Adipocyte (in vitro differentiated cells): ENCODE data around the gene ZC3H12C.
A peak's percentile ranks its signal among the peaks of the same experiment; 100 is the strongest.

Experiments
- DNase-seq: peaks from one replicate; pipeline ENCODE4 v3.0.0-alpha.2; 2015; ENCODE audit warnings: low read depth
- H3K27me3 ChIP-seq: replicated peaks from 2 replicates; pipeline ENCODE4 v1.7.0; 2013; ENCODE audit warnings: mild to moderate bottlenecking, low read length, moderate library complexity; ENCODE audit not compliant: control insufficient read depth, insufficient read depth
- H3K36me3 ChIP-seq: 2 replicates; pipeline ENCODE4 v1.7.0; 2013; ENCODE audit warnings: low read length, mild to moderate bottlenecking, moderate library complexity; ENCODE audit not compliant: control insufficient read depth, insufficient read depth, severe bottlenecking
- H3K4me1 ChIP-seq: 2 replicates; pipeline ENCODE4 v1.7.0; 2013; ENCODE audit warnings: mild to moderate bottlenecking, low read length, moderate library complexity; ENCODE audit not compliant: control insufficient read depth, insufficient read depth
- H3K4me3 ChIP-seq: 2 replicates; pipeline ENCODE4 v1.7.0; 2013; ENCODE audit warnings: mild to moderate bottlenecking, low read length, moderate library complexity
- H3K9ac ChIP-seq: 2 replicates; pipeline ENCODE4 v1.7.0; 2013; ENCODE audit warnings: mild to moderate bottlenecking, low read length, moderate library complexity
- H3K9me3 ChIP-seq: 2 replicates; pipeline ENCODE4 v1.7.0; 2013; ENCODE audit warnings: mild to moderate bottlenecking, low read length, moderate library complexity; ENCODE audit not compliant: control insufficient read depth

ZC3H12C gene

DNA sequence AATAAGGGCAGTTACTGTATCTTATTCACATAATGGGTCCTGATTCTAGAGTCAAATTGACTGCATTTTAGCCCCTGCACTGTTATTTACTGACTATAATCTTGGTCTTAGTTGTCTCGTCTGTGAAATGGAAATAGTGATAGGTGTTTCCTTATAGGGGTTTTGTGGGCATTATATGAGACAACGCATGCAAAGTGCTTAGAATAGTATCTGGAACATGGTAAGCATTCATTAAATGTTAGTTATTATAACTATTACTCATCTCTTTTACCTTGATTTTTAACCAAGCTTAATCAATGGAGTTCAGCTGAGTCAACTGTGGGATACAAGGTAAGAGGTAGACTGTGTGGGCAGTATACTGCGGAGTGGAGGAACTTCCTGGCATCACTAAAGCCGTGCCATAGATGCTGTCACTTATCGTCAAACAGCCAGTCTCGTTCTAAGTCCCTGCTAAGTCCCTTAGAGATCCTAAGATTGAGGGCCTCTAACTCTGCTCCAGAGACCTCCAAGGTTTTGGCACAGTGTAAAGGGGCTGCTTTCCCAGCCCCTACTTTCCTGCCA, 2.6 kb upstream of the ZC3H12C start:
- Histone ChIP-seq H3K9me3 (no peaks in the 10 kb centered on the region), H3K9ac (no peak overlapping the region), H3K36me3 (no peaks in the 10 kb centered on the region), H3K27me3 (no peaks in the 10 kb centered on the region), H3K4me1 (peaks cover 41% of the 10 kb centered on the region), H3K4me3 (no peak overlapping the region)
- DNase-seq: no peak

DNA sequence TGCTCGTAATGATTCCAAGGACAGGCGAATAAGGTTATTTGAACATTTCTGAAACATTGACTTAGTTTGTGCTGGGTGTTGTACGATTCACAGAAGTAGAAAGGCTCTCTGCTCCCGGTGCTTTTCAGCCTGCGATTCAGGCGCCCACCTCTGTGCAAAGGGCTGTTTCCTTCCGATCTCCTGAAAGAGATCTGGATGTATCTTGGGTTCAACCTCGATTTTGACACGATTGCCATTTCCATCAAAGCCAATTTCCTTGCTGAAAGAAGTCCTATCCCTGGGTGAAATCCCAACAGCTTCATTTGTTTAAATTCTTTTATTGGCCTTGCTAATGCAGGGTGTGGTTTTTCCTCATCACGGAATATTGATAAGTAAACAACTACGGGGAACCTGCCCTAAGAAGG, 1.1 kb upstream of the ZC3H12C start:
- H3K27me3 ChIP-seq: no peaks in the 10 kb centered on the region
- H3K36me3 ChIP-seq: no peaks in the 10 kb centered on the region
- peak overlapping the region; percentile 90 for H3K4me3 ChIP-seq
- H3K9me3 ChIP-seq: no peaks in the 10 kb centered on the region
- DNase-seq: peak; percentile 11
- H3K9ac ChIP-seq: peak overlapping the region; percentile 88
- H3K4me1 ChIP-seq: peaks cover 27% of the 10 kb centered on the region

DNA sequence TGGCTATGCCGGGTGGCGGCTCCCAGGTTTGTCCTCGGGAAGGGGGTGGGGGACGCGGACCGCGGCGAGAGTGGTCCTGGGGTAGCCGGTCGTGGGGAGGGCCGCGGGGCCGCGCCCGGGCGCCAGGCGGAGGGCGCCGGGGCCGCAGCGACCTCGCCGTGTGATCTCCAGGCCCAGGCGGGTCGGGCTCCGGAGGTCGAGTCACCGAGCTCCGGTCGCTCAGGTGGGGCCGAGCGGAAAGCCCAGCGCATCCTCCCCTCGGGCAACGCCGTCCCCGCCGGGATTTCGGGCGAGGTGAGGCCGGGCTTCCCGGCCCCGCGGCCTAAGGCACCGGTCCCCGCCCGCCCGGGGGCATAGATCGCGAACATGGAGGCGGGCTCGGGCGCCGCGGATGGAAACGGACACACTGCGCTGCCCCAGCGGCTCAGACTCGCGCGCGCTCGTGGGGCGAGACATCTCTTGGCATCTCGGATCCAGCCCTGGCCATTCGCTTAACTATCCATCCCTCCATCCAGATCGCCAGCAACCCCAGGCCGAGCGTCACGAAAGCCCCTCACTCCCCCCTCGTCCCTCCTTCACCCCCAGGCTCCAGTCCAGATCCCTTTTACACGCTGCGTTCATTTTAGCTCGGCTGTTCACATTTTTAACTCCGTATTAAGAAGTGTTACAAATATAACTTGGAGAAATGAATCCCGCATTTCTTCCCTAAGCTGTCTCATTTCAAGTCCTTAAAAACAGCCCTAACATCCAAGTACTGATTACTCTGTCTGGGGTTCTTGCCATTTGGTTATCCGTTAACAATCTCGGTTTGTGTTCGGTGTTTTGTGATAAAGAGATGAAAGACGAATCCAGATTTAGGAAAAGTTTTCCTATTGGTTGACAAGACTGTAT, 460 bp downstream of the ZC3H12C start:
- Histone ChIP-seq H3K9ac (peak overlapping the region; percentile 88), H3K27me3 (no peaks in the 10 kb centered on the region), H3K4me1 (peaks cover 25% of the 10 kb centered on the region), H3K36me3 (no peaks in the 10 kb centered on the region), H3K9me3 (no peaks in the 10 kb centered on the region), H3K4me3 (peak overlapping the region; percentile 90)
- DNase-seq: peak; percentile 81

DNA sequence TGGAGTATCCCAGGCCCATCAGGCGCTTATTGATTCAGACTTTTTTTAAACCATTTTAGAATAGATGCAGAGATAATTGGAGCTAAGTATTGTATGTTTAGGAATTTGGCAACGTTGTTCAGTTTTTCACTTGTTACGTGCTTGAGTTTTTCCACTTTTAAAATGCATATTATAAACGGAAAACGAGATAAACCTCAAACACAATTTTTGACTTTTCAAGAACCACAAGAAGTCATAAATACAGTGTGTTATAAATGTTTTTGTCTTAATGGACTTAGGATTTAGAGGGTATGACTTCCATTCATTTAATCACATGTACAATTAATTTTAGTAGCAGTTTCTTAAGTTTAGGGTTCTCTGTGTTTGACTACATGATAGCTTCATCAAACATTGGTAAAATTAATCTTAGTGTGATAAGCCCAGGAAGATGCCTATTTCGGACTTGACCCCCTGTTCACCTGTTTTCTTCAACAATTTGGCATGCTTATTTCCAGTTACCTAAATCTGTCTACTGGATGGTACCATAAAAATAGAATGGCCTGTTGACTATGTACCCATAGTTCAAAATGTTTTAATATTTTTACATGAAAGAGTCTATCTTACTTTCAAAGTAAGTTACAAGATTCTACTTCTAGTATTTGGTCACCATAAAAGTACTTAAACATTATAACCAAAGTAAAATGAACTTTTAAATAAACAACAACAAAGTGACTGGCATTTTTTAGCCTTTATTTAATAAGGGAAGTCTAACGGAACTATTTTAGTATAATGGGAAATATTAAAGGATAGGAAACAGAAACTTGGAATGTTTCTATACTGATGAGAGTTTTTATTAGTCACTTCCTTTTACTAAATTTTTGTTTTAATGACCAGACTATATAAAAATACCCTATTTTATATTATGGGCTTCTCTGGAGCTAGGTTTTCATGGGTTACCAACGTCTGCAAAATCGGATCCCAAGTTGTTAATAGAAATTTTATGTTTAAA, 1.4 kb downstream of the ZC3H12C start:
- Histone ChIP-seq H3K9ac (peak overlapping the region; percentile 88), H3K36me3 (no peaks in the 10 kb centered on the region), H3K4me3 (peak overlapping the region; percentile 90), H3K27me3 (no peaks in the 10 kb centered on the region), H3K4me1 (peaks cover 25% of the 10 kb centered on the region), H3K9me3 (no peaks in the 10 kb centered on the region)
- DNase-seq: no peak

DNA sequence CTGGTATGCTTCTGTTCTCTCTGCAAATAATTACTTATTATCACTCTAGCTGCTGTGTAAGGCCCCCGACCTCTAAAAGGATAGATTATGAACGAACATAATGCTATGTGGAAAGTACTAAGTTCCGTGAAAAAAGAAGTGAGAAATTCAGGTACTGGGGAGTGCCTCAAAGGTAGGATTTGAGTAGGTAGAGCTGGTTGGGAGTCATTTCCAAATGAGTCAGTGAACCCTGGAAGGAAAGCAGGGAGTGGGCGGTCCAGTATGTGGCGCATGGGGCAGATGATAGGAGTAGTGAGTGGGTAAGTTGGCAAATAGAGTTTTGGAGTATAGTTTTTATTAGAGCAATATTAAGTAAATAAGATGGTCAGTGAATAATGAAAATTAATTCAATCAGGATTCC, 2.4 kb downstream of the ZC3H12C start:
- H3K27me3 ChIP-seq: no peaks in the 10 kb centered on the region

DNA sequence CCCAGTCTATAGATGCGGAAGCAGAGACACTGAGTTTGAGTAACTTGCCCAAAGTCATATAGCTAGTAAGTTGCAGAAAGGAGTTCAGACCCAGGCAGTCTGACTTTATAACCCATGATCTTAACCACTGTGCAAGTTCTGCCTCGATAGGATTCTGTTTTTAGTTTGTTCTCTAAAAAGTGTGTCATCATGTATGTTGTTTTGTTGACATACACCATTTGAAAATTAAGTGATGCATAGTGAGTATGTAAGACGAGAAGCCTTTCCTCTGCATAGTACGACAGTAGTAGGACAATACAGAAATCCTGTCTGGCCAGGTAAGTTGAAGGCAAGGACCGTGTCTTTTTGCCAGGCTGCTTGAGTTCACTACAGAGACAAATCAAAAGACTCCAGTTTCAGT, 3.3 kb downstream of the ZC3H12C start:
- DNase-seq: no peak
- Histone ChIP-seq H3K4me3 (no peak overlapping the region), H3K9ac (no peak overlapping the region), H3K36me3 (no peaks in the 10 kb centered on the region), H3K9me3 (no peaks in the 10 kb centered on the region), H3K4me1 (peaks cover 25% of the 10 kb centered on the region), H3K27me3 (no peaks in the 10 kb centered on the region)

More for the DNA sequence above, 2.4 kb downstream of the ZC3H12C start:
- Histone ChIP-seq H3K9ac (no peak overlapping the region), H3K36me3 (no peaks in the 10 kb centered on the region), H3K9me3 (no peaks in the 10 kb centered on the region), H3K4me3 (no peak overlapping the region), H3K4me1 (peaks cover 25% of the 10 kb centered on the region)
- no peak for DNase-seq

DNA sequence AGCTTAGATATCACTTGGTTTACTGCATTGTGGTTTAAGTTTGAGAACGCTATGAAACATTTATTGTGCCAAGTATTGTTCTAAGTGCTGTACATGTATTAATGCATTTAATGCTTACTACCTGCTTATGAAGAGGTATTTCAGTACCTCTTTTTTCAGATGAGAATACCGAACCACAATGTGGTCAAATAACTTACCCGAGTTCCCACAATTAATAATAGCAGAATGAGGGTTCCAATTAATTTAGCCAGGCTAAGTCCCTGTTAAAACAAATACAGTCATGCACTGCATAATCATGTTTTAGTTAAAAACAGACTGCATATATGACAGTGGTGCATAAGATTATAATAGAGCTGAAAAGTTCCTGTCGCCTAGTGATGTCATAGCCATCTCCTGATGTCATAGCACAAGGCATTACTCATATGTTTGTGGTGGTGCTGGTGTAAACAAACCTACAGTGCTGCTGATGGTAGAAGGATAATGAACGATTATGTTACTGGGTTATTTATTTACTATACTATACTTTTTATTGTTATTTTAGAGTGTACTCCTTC, 4.3 kb downstream of the ZC3H12C start:
- H3K4me1 ChIP-seq: peaks cover 17% of the 10 kb centered on the region
- H3K36me3 ChIP-seq: no peaks in the 10 kb centered on the region
- H3K9ac ChIP-seq: no peak overlapping the region
- H3K4me3 ChIP-seq: no peak overlapping the region
- H3K27me3 ChIP-seq: no peaks in the 10 kb centered on the region
- DNase-seq: no peak
- no peaks in the 10 kb centered on the region for H3K9me3 ChIP-seq

DNA sequence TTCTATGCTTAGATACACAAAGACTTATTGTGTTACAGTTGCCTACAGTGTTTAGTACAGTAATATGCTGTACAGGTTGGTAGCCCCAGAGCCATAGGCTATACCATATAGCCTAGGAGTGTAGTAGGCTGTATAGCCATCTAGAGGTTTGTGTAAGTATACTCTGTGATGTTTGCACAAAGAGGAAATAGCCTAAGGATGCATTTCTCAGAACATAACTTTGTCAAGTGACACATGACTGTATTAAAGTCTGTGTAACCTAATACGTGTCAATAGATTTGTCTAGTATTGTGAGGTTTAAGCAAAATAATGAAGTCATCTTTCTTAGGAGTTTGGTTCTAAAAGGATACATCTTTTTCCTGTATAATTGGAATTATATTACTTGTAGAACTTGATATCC, 5.5 kb downstream of the ZC3H12C start:
- DNase-seq: no peak
- Histone ChIP-seq H3K36me3 (no peaks in the 10 kb centered on the region), H3K9ac (no peak overlapping the region), H3K4me3 (no peak overlapping the region), H3K9me3 (no peaks in the 10 kb centered on the region), H3K4me1 (peaks cover 17% of the 10 kb centered on the region), H3K27me3 (no peaks in the 10 kb centered on the region)

DNA sequence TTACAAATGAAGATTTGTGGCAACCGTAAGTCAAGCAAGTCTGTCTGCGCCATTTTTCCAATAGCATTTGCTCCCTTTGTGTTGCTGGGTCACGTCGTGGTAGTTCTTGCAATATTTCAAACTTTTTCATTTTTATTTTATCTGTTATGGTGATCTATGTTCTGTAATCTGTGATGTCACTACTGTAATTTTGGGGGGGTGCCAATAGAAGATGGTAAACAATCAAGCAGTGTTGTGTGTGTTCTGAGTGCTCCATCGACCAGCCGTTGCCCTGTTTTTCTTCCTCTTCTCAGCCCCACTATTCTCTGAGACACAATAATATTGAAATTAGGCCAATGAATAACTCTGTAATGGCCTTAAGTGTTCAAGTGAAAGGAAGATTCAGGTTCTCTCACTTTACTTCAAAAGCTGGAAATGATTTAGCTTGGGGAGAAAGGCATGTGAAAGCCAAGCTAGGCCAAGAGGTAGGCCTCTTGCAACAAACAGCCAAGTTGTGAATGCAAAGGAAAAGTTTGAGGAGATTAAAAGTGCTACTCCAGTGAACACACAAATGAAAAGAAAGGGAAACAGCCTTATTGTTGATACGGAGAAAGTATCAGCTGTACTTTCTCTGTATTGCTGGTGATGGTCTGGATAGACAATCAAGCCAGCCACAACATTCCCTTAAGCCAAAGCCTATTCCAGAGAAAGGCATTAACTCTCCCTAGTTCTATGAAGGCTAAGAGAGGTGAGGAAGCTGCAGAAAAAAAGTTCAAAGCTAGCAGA, 7.5 kb downstream of the ZC3H12C start:
- peaks cover under 1% of the 10 kb centered on the region for H3K4me1 ChIP-seq
- H3K9me3 ChIP-seq: no peaks in the 10 kb centered on the region
- no peak overlapping the region for H3K4me3 ChIP-seq
- H3K36me3 ChIP-seq: no peaks in the 10 kb centered on the region
- DNase-seq: no peak
- no peak overlapping the region for H3K9ac ChIP-seq
- no peaks in the 10 kb centered on the region for H3K27me3 ChIP-seq

DNA sequence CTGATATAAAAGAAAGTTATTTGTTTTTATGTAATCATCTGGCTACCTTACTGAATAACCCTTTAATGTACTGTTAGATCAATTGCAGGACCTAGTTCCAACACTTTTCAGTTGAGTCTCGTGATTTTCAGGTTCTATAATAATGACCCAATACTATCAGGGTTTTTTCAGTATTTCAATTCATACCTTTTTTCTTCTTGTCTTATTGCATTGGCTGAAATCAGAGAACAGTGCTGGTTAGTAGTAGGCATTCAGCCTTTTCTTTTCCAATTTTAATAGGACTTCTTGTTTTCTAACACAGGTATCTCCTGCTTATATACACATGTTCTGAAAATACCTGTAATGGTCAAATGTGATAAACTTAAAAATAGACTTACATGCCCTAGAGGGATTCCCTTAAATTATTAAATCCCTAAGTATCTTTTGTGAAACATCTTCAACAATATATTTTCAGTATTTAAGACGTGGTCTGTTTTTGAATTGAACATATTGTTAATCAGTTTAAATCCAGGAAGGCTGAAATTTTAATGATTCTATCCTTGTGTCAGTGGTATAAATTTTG, 13.6 kb downstream of the ZC3H12C start:
- Histone ChIP-seq H3K9ac (no peak overlapping the region), H3K36me3 (no peaks in the 10 kb centered on the region), H3K4me1 (no peaks in the 10 kb centered on the region), H3K27me3 (no peaks in the 10 kb centered on the region), H3K4me3 (no peak overlapping the region), H3K9me3 (peaks cover 7% of the 10 kb centered on the region)
- DNase-seq: no peak
